Breast epithelium (tissue), 3 donors: Measurements from ENCODE around the gene PFDN2.

Source experiments
- POLR2A ChIP-seq: fragments of 450-650 bp; IDR thresholded peaks from one replicate; pipeline ENCODE4 v1.6.1; 2016; ENCODE audit warnings: antibody characterized with exemption, mild to moderate bottlenecking, moderate library complexity
- TF ChIP-seq, protein P1 (sequence below), 3 donors: fragments of 450-650 bp; IDR thresholded peaks; one replicate each; pipeline ENCODE4 v1.5.1; 2016 to 2017; ENCODE audit warnings: antibody characterized with exemption in 3 of 3, mild to moderate bottlenecking in 3 of 3, moderate library complexity in 3 of 3

DNA sequence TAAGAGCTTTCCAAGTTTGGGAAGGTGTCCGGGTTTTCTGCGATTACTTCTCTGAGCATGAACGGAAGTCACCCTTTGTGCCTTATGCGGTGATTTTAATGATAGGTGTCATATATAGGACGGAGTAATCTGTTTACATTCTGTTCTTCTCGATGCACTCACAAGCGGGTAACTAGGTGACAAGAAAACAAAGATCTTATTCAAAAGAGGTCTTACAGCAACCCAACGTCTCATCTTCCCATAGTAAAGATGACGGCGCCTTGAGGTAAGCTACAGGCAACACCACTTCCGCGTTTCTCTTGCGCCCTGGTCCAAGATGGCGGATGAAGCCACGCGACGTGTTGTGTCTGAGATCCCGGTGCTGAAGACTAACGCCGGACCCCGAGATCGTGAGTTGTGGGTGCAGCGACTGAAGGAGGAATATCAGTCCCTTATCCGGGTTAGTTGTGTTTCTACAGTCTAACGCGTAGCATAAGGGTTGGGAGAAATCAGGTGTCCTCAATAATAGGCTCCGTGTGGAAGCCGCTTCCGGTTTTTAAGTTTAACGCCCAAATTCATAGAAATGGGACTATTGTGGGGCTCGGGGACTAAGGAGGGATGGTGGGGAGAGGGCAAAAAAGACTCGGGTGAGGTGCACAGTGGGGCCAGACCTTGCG lies 36.0 kb upstream of the PFDN2 start, which contains the start of gene UFC1:
- TF ChIP-seq, protein P1, sequence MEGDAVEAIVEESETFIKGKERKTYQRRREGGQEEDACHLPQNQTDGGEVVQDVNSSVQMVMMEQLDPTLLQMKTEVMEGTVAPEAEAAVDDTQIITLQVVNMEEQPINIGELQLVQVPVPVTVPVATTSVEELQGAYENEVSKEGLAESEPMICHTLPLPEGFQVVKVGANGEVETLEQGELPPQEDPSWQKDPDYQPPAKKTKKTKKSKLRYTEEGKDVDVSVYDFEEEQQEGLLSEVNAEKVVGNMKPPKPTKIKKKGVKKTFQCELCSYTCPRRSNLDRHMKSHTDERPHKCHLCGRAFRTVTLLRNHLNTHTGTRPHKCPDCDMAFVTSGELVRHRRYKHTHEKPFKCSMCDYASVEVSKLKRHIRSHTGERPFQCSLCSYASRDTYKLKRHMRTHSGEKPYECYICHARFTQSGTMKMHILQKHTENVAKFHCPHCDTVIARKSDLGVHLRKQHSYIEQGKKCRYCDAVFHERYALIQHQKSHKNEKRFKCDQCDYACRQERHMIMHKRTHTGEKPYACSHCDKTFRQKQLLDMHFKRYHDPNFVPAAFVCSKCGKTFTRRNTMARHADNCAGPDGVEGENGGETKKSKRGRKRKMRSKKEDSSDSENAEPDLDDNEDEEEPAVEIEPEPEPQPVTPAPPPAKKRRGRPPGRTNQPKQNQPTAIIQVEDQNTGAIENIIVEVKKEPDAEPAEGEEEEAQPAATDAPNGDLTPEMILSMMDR (IDR thresholded peaks at IDR 0.05), result no peak
- no peak for TF ChIP-seq POLR2A
